NCI-H2227 treated with DMSO at 0.1 percent for 48 hours (cell line): ENCODE results near the gene DCTN3.
"Not testable (repeated sequence)": the region's sequence is repeated elsewhere in the genome, so short reads cannot be mapped to it uniquely, and the experiment has no call there.

ENCODE experiments used
- DNase-seq: peaks from one replicate; lab custom pipeline; 2025; lab: John Stamatoyannopoulos, UW

DCTN3 gene

GRCh38 chr9:34647084-34647403 lies 26.7 kb upstream of the DCTN3 start:
- DNase-seq, result no peak

GRCh38 chr9:34646211-34647083 lies 26.2 kb upstream of the DCTN3 start, which contains the start of gene GALT:
Gene GALT (plus strand): TSS chr9:34646675. CDS start chr9:34646705, 30 bp downstream.
- DNase-seq, result peak; percentile 84

GRCh38 chr9:34644766-34645314 lies 24.5 kb upstream of the DCTN3 start:
- DNase-seq, result no peak

- DNase-seq, result no peak
These were observed 22.4 kb upstream of the DCTN3 start for GRCh38 chr9:34642679-34643078.

- not testable (repeated sequence) for DNase-seq
These were observed 19.0 kb upstream of the DCTN3 start for GRCh38 chr9:34639322-34639721.

GRCh38 chr9:34638138-34638445 lies 17.8 kb upstream of the DCTN3 start:
- no peak for DNase-seq

- peak; percentile 78 for DNase-seq
These were observed 17.3 kb upstream of the DCTN3 start, which contains the start of gene SIGMAR1 for GRCh38 chr9:34637356-34638137. Gene SIGMAR1 (minus strand): TSS chr9:34637787. CDS start chr9:34637697, 90 bp downstream.

GRCh38 chr9:34636791-34637355 lies 16.6 kb upstream of the DCTN3 start:
- no peak for DNase-seq

- DNase-seq, result no peak
These were observed 15.3 kb upstream of the DCTN3 start for GRCh38 chr9:34635556-34635955.

GRCh38 chr9:34634551-34635248 lies 14.4 kb upstream of the DCTN3 start:
- no peak for DNase-seq

GRCh38 chr9:34633851-34634550 lies 13.7 kb upstream of the DCTN3 start:
- peak; percentile 62 for DNase-seq

- no peak for DNase-seq
These were observed 12.9 kb upstream of the DCTN3 start for GRCh38 chr9:34633166-34633565.

GRCh38 chr9:34630402-34631154 lies 10.3 kb upstream of the DCTN3 start:
- DNase-seq, result no peak

GRCh38 chr9:34629491-34629808 lies 9.2 kb upstream of the DCTN3 start:
- DNase-seq, result no peak

- no peak for DNase-seq
These were observed 8.6 kb upstream of the DCTN3 start, which contains the start of gene ARID3C for GRCh38 chr9:34628656-34629490. Gene ARID3C (minus strand): TSS chr9:34629066. CDS start chr9:34628014, 1,052 bp downstream.

GRCh38 chr9:34627716-34628655 lies 7.7 kb upstream of the DCTN3 start:
- no peak for DNase-seq

GRCh38 chr9:34625186-34625486 lies 4.8 kb upstream of the DCTN3 start:
- no peak for DNase-seq

GRCh38 chr9:34624475-34625185 lies 4.3 kb upstream of the DCTN3 start:
- DNase-seq, result no peak
